OCI-LY1 (cell line): Measurements from ENCODE around the gene USP17L18.
"Not testable (repeated sequence)": the region's sequence is repeated elsewhere in the genome, so short reads cannot be mapped to it uniquely, and the experiment has no call there.

Source experiments
- EZH2 ChIP-seq: fragments of 200-600 bp; sonication (generic), shearing (Covaris generic); IDR thresholded peaks from 2 replicates; pipeline ENCODE4 v1.8.0; 2017; ENCODE audit warnings: borderline replicate concordance, mixed run types, mild to moderate bottlenecking, antibody characterized with exemption, low read length, moderate library complexity, mixed read lengths
- TF ChIP-seq, protein P1 (sequence below): fragments of 200-600 bp; sonication (generic), shearing (Covaris generic); IDR thresholded peaks from 2 replicates; pipeline ENCODE4 v1.5.1; 2017; ENCODE audit warnings: mild to moderate bottlenecking, antibody characterized with exemption, low read length, moderate library complexity, mixed read lengths

DNA sequence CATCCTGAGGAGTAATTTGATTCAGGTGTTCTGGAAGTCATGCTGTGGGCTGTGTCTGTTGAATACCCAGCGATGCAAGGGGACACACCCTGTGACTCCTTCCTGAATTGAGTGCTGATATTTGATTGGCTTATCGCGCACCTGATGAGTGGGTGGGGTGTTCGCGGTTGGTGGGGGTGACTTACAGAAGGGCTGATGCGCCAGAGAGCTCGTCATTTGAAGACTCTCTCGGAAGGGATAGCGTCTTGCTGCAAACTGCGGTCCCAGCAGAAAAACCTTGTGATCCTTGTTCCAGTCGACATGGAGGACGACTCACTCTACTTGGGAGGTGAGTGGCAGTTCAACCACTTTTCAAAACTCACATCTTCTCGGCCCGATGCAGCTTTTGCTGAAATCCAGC lies 33.3 kb upstream of the USP17L18 start, which contains the start of gene USP17L11:
- TF ChIP-seq, protein P1, sequence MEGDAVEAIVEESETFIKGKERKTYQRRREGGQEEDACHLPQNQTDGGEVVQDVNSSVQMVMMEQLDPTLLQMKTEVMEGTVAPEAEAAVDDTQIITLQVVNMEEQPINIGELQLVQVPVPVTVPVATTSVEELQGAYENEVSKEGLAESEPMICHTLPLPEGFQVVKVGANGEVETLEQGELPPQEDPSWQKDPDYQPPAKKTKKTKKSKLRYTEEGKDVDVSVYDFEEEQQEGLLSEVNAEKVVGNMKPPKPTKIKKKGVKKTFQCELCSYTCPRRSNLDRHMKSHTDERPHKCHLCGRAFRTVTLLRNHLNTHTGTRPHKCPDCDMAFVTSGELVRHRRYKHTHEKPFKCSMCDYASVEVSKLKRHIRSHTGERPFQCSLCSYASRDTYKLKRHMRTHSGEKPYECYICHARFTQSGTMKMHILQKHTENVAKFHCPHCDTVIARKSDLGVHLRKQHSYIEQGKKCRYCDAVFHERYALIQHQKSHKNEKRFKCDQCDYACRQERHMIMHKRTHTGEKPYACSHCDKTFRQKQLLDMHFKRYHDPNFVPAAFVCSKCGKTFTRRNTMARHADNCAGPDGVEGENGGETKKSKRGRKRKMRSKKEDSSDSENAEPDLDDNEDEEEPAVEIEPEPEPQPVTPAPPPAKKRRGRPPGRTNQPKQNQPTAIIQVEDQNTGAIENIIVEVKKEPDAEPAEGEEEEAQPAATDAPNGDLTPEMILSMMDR, result not testable (repeated sequence)
- not testable (repeated sequence) for TF ChIP-seq EZH2
